AG04449 (cell line): Measurements from ENCODE around the gene WDFY3.
"Not testable (repeated sequence)": the region's sequence is repeated elsewhere in the genome, so short reads cannot be mapped to it uniquely, and the experiment has no call there.

Source experiments
- CTCF ChIA-PET: fragments of 350-600 bp; formaldehyde crosslinking; extraction: SDS; loops from one replicate; lab custom pipeline; 2021; ENCODE audit warnings: antibody characterized with exemption; lab: Yijun Ruan, JAX
- POLR2A ChIA-PET: fragments of 400-600, 350-600 bp; formaldehyde crosslinking; extraction: SDS; loops from one replicate; lab custom pipeline; 2020; ENCODE audit warnings: antibody characterized with exemption, inconsistent platforms; lab: Yijun Ruan, JAX
- DNase-seq: peaks from one replicate; pipeline ENCODE4 v3.0.0-alpha.2; 2010; ENCODE audit warnings: low read depth, low spot score
- H3K4me3 ChIP-seq: 2 replicates; pipeline ENCODE4 v1.5.1; 2011; ENCODE audit warnings: low read depth, mild to moderate bottlenecking, control low read depth, low read length
- CTCF ChIP-seq: IDR thresholded peaks from one replicate; pipeline ENCODE4 v1.5.1; 2011; ENCODE audit warnings: mild to moderate bottlenecking, moderate library complexity, low read length, control low read depth, inconsistent platforms; ENCODE audit not compliant: insufficient read depth; ENCODE audit errors: missing control alignments

WDFY3 gene

GRCh38 chr4:84825701-84826341 is 140.7 kb downstream of the WDFY3 start:
- no peak overlapping the region for H3K4me3 ChIP-seq
- DNase-seq: no peak
- POLR2A ChIA-PET: no interaction called here
- CTCF ChIA-PET: no interaction called here
- TF ChIP-seq CTCF: no peak

GRCh38 chr4:84821064-84821463 is 145.4 kb downstream of the WDFY3 start:
- no peak for DNase-seq
- ChIA-PET CTCF (interaction anchor here (1.8 kb wide), 1 partner anchor 150 kb away, joined by 6 read pairs; no protein-coding TSS in a partner anchor), POLR2A (no interaction called here)
- no peak overlapping the region for H3K4me3 ChIP-seq
- no peak for TF ChIP-seq CTCF

GRCh38 chr4:84814094-84814750 is 152.3 kb downstream of the WDFY3 start:
- H3K4me3 ChIP-seq: no peak overlapping the region
- no peak for TF ChIP-seq CTCF
- CTCF ChIA-PET: no interaction called here
- peak; percentile 51 for DNase-seq
- POLR2A ChIA-PET: no interaction called here

GRCh38 chr4:84809946-84810345 is 156.5 kb downstream of the WDFY3 start:
- TF ChIP-seq CTCF: no peak
- POLR2A ChIA-PET: no interaction called here

GRCh38 chr4:84808332-84808731 is 158.2 kb downstream of the WDFY3 start:
- TF ChIP-seq CTCF: no peak
- ChIA-PET POLR2A (no interaction called here), CTCF (interaction anchor here (1.2 kb wide), 1 partner anchor 59 kb away, joined by 5 read pairs; no protein-coding TSS in a partner anchor)
- no peak for DNase-seq
- no peak overlapping the region for H3K4me3 ChIP-seq

More at GRCh38 chr4:84809946-84810345, 156.5 kb downstream of the WDFY3 start:
- DNase-seq: no peak
- H3K4me3 ChIP-seq: no peak overlapping the region
- CTCF ChIA-PET: no interaction called here

- CTCF ChIA-PET, H3K4me3 ChIP-seq, POLR2A ChIA-PET, DNase-seq: not testable (repeated sequence)
These were observed 159.9 kb downstream of the WDFY3 start for GRCh38 chr4:84806541-84806940.
